ENCODE results near the gene NPAS3. TPM values are rescaled to one million over a fixed set of nuclear protein-coding genes. Genes with fewer than 3 reads are reported as not detected.

The NPAS3 gene
- total and polyA plus RNA-seq, 2 of the 13 experiments (the other 11 are each of a cell fraction or from before 2014, with no cell fraction given): not detected

DNA sequence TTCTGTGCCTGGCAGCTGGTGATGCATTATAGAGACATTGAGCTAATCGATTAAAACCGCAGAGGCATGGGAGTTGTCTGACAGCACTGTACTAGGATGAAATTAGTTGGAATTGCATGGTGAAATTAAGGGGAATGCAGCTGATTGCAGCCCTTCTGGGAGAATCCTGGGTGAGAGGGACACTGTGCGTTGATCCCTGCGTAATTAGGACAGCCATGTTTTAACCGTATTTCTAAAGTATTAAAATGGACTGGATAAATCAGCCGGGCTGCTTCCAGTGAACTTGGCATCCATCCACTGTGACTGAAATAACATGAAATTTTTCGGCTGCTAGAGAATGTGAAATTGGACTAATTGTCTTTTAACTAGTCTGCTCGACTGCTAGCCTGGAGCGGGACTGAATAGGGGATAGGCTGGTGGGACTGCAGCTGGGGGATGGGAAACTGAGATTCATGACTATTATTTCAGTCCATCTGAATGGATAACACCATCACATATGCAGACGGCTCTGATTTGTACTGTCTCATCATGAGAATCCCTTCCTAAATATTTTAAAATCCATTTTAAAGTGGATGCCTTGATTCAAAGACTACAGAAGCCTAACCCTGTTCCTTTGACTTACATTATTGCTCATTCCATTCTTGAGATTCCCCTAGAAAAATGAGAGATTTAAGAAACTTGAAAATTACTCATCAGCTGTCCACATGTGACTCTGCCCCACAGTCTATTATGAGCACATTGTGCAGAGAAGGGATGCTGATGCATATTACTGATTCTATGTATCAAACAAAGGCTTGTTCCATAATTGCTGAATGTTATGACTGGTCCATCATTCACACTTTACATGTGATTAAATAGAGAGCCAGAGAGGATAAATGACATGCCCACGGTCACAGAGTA lies 343.9 kb downstream of the NPAS3 start (continued):
- TF ChIP-seq, protein P1, sequence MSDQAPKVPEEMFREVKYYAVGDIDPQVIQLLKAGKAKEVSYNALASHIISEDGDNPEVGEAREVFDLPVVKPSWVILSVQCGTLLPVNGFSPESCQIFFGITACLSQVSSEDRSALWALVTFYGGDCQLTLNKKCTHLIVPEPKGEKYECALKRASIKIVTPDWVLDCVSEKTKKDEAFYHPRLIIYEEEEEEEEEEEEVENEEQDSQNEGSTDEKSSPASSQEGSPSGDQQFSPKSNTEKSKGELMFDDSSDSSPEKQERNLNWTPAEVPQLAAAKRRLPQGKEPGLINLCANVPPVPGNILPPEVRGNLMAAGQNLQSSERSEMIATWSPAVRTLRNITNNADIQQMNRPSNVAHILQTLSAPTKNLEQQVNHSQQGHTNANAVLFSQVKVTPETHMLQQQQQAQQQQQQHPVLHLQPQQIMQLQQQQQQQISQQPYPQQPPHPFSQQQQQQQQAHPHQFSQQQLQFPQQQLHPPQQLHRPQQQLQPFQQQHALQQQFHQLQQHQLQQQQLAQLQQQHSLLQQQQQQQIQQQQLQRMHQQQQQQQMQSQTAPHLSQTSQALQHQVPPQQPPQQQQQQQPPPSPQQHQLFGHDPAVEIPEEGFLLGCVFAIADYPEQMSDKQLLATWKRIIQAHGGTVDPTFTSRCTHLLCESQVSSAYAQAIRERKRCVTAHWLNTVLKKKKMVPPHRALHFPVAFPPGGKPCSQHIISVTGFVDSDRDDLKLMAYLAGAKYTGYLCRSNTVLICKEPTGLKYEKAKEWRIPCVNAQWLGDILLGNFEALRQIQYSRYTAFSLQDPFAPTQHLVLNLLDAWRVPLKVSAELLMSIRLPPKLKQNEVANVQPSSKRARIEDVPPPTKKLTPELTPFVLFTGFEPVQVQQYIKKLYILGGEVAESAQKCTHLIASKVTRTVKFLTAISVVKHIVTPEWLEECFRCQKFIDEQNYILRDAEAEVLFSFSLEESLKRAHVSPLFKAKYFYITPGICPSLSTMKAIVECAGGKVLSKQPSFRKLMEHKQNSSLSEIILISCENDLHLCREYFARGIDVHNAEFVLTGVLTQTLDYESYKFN (CRISPR knock-in tag; conservative IDR thresholded peaks at IDR 0.05): no peak
- TF ChIP-seq, protein P2, sequence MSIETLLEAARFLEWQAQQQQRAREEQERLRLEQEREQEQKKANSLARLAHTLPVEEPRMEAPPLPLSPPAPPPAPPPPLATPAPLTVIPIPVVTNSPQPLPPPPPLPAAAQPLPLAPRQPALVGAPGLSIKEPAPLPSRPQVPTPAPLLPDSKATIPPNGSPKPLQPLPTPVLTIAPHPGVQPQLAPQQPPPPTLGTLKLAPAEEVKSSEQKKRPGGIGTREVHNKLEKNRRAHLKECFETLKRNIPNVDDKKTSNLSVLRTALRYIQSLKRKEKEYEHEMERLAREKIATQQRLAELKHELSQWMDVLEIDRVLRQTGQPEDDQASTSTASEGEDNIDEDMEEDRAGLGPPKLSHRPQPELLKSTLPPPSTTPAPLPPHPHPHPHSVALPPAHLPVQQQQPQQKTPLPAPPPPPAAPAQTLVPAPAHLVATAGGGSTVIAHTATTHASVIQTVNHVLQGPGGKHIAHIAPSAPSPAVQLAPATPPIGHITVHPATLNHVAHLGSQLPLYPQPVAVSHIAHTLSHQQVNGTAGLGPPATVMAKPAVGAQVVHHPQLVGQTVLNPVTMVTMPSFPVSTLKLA (IDR thresholded peaks at IDR 0.05): 0 out of 2 replicates have a peak, but pooled peaks have one; percentile 19
- TF ChIP-seq ZNF773 (CRISPR knock-in tag; IDR thresholded peaks at IDR 0.05; ENCODE audit: borderline replicate concordance): no peak
- TF ChIP-seq NCOA1 (CRISPR knock-in tag; IDR thresholded peaks at IDR 0.05): no peak
- no peak for TF ChIP-seq MTA3 (CRISPR knock-in tag; IDR thresholded peaks at IDR 0.05)
- no peak for TF ChIP-seq SKI (IDR thresholded peaks at IDR 0.05; ENCODE audit: partially characterized antibody)

All from HepG2 (cell line).